ENCODE measurements around the gene CRABP1. TPM values are rescaled to one million over a fixed set of nuclear protein-coding genes. Genes with fewer than 3 reads are reported as not detected.

The CRABP1 gene
- total RNA-seq, 1 donor from 2014 or later, result not detected

DNA sequence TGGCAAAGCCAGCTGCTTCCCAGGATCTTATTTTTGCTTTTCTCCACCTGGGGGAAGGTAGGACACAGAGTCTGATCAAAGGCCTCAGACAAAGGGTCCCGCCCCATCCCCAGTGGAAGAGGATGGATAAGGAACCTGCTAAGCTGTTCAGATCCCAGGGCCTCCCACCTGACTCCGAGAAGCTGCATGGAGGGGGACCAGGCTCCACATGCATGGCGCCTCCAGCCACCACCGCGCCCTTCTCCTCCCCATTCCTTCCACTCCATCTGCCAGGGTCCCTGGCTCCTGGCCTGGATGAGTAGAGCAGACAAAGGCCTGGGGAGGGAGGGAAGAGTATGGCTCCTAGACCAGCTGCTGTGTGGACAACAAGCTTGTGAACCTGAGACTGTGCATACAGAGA lies 20.0 kb upstream of the CRABP1 start:
- Histone ChIP-seq H3K4me3 (no peak overlapping the region), H3K27ac (no peak overlapping the region), H3K27me3 (no peaks in the 10 kb centered on the region), H3K36me3 (no peaks in the 10 kb centered on the region), H3K4me1 (no peaks in the 10 kb centered on the region), H3K9me3 (no peaks in the 10 kb centered on the region)
- DNase-seq (ENCODE audit: low spot score in 2 of 2), result no peak
- TF ChIP-seq CTCF (IDR thresholded peaks at IDR 0.05), result no peak
- intact Hi-C loops (cut with DNase I), result no loop called here

DNA sequence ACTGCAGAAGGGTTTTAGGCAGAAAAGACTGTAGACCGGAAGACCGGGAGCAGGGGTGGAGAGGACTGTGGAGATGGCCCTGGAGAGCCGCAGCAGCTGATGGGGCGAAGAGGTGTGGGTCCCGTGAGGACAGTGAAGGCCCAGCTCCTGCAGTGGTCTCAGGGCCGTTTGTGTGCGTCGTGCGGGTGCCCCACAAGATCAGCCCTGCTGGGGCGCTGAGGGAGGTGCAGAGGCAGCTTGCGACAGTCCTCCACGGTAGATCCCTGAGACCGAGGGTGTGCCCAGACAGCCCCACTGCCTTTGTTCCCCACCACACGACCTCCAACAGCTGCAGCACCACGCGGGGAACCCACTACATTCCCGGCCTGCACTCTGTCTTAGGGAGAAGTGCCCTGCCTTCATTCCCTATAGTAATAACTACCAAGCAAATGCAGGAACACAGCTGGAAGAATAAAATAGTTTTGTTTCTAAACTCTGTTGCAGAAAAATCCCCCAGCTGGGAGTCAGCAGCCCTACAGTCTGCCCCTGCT lies 19.0 kb upstream of the CRABP1 start:
- DNase-seq (ENCODE audit: low spot score in 2 of 2), result no peak
- Histone ChIP-seq H3K27me3 (no peaks in the 10 kb centered on the region), H3K27ac (no peak overlapping the region), H3K4me1 (no peaks in the 10 kb centered on the region), H3K36me3 (no peaks in the 10 kb centered on the region), H3K9me3 (no peaks in the 10 kb centered on the region), H3K4me3 (no peak overlapping the region)
- intact Hi-C loops (cut with DNase I), result no loop called here
- no peak for TF ChIP-seq CTCF (IDR thresholded peaks at IDR 0.05)

- no peak for TF ChIP-seq CTCF (IDR thresholded peaks at IDR 0.05)
- no peak for DNase-seq (ENCODE audit: low spot score in 2 of 2)
- no peaks in the 10 kb centered on the region for H3K27me3 ChIP-seq
These were observed 18.4 kb upstream of the CRABP1 start for GRCh38 chr15:78321786-78322185.

DNA sequence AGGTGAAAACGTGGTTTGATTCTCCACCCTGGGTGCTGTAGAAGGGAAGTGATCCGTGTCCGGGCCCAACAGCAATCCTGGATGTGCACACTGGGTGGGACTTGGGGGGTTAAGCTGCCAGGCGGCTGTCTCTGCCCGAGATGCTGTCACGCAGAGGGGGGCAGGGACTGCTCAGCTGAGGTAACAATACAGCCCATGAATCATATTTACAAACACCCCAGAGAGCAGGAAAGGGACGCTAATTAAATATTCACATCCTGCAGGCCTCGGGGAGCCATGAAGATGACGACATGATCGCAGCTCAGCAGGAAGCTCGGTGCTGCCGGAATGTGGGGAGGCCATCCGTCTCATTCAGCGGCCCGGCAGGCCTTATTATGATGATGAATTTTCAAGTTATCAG lies 17.9 kb upstream of the CRABP1 start:
- no peak for DNase-seq (ENCODE audit: low spot score in 2 of 2)
- no peaks in the 10 kb centered on the region for H3K36me3 ChIP-seq
- H3K4me3 ChIP-seq, result no peak overlapping the region
- intact Hi-C loops (cut with DNase I), result no loop called here
- no peaks in the 10 kb centered on the region for H3K9me3 ChIP-seq
- no peaks in the 10 kb centered on the region for H3K4me1 ChIP-seq
- TF ChIP-seq CTCF (IDR thresholded peaks at IDR 0.05), result no peak
- H3K27me3 ChIP-seq, result no peaks in the 10 kb centered on the region
- no peak overlapping the region for H3K27ac ChIP-seq

More at GRCh38 chr15:78321786-78322185, 18.4 kb upstream of the CRABP1 start:
- Histone ChIP-seq H3K9me3 (no peaks in the 10 kb centered on the region), H3K4me1 (no peaks in the 10 kb centered on the region), H3K27ac (no peak overlapping the region), H3K4me3 (no peak overlapping the region), H3K36me3 (no peaks in the 10 kb centered on the region)
- intact Hi-C loops (cut with DNase I), result no loop called here

GRCh38 chr15:78322724-78323521 lies 17.2 kb upstream of the CRABP1 start:
- no peaks in the 10 kb centered on the region for H3K4me1 ChIP-seq
- DNase-seq (ENCODE audit: low spot score in 2 of 2), result no peak
- H3K27ac ChIP-seq, result no peak overlapping the region
- H3K27me3 ChIP-seq, result no peaks in the 10 kb centered on the region
- no peaks in the 10 kb centered on the region for H3K36me3 ChIP-seq
- intact Hi-C loops (cut with DNase I), result no loop called here
- no peak overlapping the region for H3K4me3 ChIP-seq
- TF ChIP-seq CTCF (IDR thresholded peaks at IDR 0.05), result no peak
- H3K9me3 ChIP-seq, result no peaks in the 10 kb centered on the region
